Activated T-cell treated with anti-CD3 and anti-CD28 coated beads for 48 hours (primary cell): ENCODE measurements around the gene LDB2.

Source experiments
- DNase-seq: peaks from one replicate; pipeline ENCODE4 v3.0.0-alpha.2; 2020; ENCODE audit warnings: low read depth

Gene LDB2

GRCh38 chr4:16483540-16483939, 414.9 kb downstream of the LDB2 start:
- no peak for DNase-seq

GRCh38 chr4:16480011-16480410, 418.4 kb downstream of the LDB2 start:
- no peak for DNase-seq

GRCh38 chr4:16472537-16472936, 425.9 kb downstream of the LDB2 start:
- DNase-seq: no peak

GRCh38 chr4:16467061-16467460, 431.4 kb downstream of the LDB2 start:
- DNase-seq: no peak

GRCh38 chr4:16466581-16466980, 431.9 kb downstream of the LDB2 start:
- no peak for DNase-seq

- no peak for DNase-seq
Measured at GRCh38 chr4:16464651-16465050, 433.8 kb downstream of the LDB2 start.

- no peak for DNase-seq
Measured at GRCh38 chr4:16462656-16463055, 435.8 kb downstream of the LDB2 start.

GRCh38 chr4:16461362-16461761, 437.1 kb downstream of the LDB2 start:
- DNase-seq: no peak

GRCh38 chr4:16457944-16458343, 440.5 kb downstream of the LDB2 start:
- no peak for DNase-seq
